ENCODE data around the gene MMP1.
"Not testable (repeated sequence)": the region's sequence is repeated elsewhere in the genome, so short reads cannot be mapped to it uniquely, and the experiment has no call there.

MMP1 gene

DNA sequence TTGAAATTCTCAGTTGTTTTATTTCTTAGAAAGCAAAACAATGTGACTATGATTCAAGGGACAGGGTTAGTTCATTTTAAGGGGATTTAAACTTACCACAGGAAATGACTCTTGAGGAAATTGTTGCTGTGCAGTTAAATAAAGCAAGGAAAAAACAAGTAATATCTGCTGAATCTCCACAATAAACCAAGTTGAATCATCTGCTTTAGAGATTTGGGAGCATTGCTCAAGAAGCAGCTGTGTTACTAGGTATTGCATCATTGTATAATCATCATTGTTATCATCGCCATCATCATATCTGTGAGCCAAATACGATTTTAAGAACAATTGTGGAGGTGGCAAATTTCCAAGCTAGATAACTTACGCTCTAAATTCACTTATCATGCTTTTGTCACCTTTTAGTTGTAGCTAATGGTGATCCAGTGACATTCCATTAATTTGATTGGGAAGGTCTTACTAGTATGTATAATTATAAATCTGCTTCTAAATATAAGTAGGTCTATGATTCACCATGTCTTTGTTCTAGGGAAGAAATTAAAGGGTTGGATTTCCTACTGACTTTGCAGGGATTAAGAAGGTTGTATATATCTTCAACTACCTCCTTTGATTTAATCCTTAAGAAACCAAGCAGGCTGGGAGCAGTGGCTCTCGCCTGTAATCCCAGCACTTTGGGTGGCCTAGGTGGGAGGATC, 37.5 kb downstream of the MMP1 start:
- no peak for DNase-seq (ENCODE audit: low read depth, low spot score)

DNA sequence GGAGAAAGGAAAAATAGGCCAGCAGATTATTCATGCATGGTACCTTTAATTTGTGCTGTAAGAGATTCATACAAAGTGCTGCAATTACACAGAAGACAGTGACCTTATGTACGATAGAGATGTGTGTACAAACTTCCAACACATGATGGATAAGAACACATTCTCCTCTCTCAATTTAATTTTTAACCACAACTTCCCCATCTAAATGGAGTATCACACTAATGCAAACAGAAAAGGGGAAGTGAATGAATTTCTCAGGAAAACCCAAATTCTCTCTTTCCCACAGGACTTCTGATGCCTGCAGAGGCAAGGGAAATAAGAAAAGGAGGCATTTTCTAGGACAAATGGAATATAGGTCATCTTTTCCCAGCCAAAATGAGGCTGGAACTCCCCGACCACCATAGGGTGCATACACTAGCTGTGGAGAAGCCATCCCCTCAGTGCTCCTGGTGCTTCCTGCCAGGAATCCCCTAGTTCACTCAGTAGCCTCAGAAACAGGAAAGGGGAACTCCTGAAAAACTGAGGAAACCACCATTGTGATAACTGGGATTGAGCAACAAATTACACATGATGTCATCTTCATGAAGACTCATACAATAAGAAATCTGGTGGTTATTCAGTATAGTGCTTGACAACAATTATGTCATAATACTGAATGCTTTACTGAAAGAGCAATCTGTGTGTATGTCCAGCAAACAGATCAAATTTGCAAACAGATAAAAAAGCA, 40.0 kb downstream of the MMP1 start:
- DNase-seq (ENCODE audit: low read depth, low spot score): no peak

DNA sequence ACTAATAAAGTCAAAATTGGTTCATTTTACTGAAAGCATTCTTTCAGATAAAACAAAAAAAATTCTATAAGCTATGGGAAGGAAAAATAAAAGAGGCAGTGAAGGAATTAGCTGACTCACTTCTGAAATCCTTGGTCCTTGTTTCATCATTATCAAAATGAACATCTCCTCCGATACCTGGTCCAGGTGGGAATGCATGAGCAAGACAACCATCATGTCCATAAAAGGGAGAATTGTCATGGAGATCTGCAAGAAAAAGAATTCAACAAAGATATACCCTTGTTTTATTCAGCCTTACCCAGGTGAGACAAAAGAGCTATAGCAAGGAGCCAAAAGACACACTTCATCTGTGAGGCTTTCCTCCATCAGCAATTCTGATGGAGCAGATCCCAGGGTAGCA, 44.7 kb downstream of the MMP1 start:
- no peak for DNase-seq (ENCODE audit: low read depth, low spot score)

DNA sequence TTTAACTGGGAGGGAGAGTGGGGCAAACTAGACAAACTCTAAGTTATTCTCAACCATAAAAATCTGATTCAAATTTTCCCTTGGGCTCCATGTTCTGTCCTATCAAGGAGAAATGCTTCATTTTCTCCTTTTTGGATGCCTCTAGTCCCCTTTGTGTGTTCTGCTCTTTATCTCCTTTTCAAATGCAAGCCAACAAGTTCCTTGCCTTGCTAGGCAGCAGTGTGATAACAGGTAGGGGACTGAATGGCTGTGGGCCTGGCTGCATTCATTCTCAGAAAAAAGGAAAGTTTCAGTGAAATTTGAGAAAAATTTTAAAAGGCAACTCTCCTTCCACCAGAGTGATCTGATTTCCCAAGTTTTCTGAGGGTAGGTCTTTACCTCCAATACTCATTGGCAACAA, 46.3 kb downstream of the MMP1 start:
- DNase-seq (ENCODE audit: low read depth, low spot score): no peak

- DNase-seq (ENCODE audit: low read depth, low spot score): no peak
These were observed 48.7 kb downstream of the MMP1 start for GRCh38 chr11:102749101-102749722.

DNA sequence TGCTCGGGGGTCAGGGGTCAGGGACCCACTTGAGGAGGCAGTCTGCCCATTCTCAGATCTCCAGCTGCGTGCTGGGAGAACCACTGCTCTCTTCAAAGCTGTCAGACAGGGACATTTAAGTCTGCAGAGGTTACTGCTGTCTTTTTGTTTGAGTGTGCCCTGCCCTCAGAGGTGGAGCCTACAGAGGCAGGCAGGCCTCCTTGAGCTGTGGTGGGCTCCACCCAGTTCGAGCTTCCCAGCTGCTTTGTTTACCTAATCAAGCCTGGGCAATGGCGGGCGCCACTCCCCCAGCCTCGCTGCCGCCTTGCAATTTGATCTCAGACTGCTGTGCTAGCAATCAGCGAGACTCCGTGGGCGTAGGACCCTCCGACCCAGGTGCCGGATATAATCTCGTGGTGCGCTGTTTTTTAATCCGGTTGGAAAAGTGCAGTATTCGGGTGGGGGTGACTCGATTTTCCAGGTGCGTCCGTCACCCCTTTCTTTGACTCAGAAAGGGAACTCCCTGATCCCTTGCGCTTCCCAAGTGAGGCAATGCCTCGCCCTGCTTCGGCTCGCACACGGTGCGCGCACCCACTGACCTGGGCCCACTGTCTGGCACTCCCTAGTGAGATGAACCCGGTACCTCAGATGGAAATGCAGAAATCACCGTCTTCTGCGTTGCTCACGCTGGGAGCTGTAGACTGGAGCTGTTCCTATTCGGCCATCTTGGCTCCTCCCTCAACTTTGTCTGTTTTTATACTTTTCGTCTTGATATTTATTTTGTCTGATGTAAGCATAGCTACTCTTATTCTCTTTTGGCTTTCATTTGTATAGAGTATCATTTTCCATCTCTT, 51.0 kb downstream of the MMP1 start:
- not testable (repeated sequence) for DNase-seq (ENCODE audit: low read depth, low spot score)
